Measurements from ENCODE around the gene FCHSD2. TPM values are rescaled to one million over a fixed set of nuclear protein-coding genes. Genes with fewer than 3 reads are reported as not detected.

The FCHSD2 gene
- total and polyA plus RNA-seq, 9 donors: 18.6 to 68.5 (median 53.8) TPM

- Histone ChIP-seq H3K4me3 (no peak overlapping the region), H3K27me3 (no peaks in the 10 kb centered on the region), H3K36me3 (no peaks in the 10 kb centered on the region), H3K9me3 (no peaks in the 10 kb centered on the region), H3K4me1 (ENCODE audit: insufficient read depth) (peaks cover 7% of the 10 kb centered on the region), H3K27ac (no peak overlapping the region)
- 77 to 83% (median 79%) methylated on average over 8 of the region's 8 CpGs for WGBS, 3 donors
- intact Hi-C loops (cut with DNase I): no loop called here
- DNase-seq: no peak
- TF ChIP-seq POLR2A (IDR thresholded peaks at IDR 0.05) (no peak), EP300 (IDR thresholded peaks at IDR 0.05) (no peak), CTCF (IDR thresholded peaks at IDR 0.05) (no peak)
These were observed 41.5 kb downstream of the FCHSD2 start for GRCh38 chr11:73100578-73100977.

- intact Hi-C loops (cut with DNase I): no loop called here
- WGBS, 3 donors: 95% methylated on average over 25 of the region's 25 CpGs
- peaks cover 7% of the 10 kb centered on the region for H3K4me1 ChIP-seq (ENCODE audit: insufficient read depth)
- no peaks in the 10 kb centered on the region for H3K9me3 ChIP-seq
- H3K27ac ChIP-seq: no peak overlapping the region
- DNase-seq: no peak
- no peak for TF ChIP-seq EP300 (IDR thresholded peaks at IDR 0.05)
- TF ChIP-seq POLR2A (IDR thresholded peaks at IDR 0.05): no peak
- TF ChIP-seq CTCF (IDR thresholded peaks at IDR 0.05): no peak
- H3K36me3 ChIP-seq: no peaks in the 10 kb centered on the region
- no peak overlapping the region for H3K4me3 ChIP-seq
- no peaks in the 10 kb centered on the region for H3K27me3 ChIP-seq
These were observed 42.4 kb downstream of the FCHSD2 start for GRCh38 chr11:73099512-73100266.

- H3K4me1 ChIP-seq (ENCODE audit: insufficient read depth): peaks cover 7% of the 10 kb centered on the region
- DNase-seq: no peak
- no peak overlapping the region for H3K27ac ChIP-seq
- no peaks in the 10 kb centered on the region for H3K36me3 ChIP-seq
- no peaks in the 10 kb centered on the region for H3K27me3 ChIP-seq
- no peaks in the 10 kb centered on the region for H3K9me3 ChIP-seq
- H3K4me3 ChIP-seq: no peak overlapping the region
- WGBS, 3 donors: 22 to 29% (median 28%) methylated on average over 2 of the region's 2 CpGs
- intact Hi-C loops (cut with DNase I): no loop called here
- no peak for TF ChIP-seq CTCF (IDR thresholded peaks at IDR 0.05)
- TF ChIP-seq POLR2A (IDR thresholded peaks at IDR 0.05): no peak
- TF ChIP-seq EP300 (IDR thresholded peaks at IDR 0.05): no peak
These were observed 46.5 kb downstream of the FCHSD2 start for GRCh38 chr11:73095613-73096012.

- Histone ChIP-seq H3K36me3 (no peaks in the 10 kb centered on the region), H3K27ac (no peak overlapping the region), H3K4me1 (ENCODE audit: insufficient read depth) (peaks cover 2% of the 10 kb centered on the region), H3K9me3 (no peaks in the 10 kb centered on the region), H3K27me3 (no peaks in the 10 kb centered on the region), H3K4me3 (no peak overlapping the region)
- no peak for DNase-seq
- TF ChIP-seq EP300 (IDR thresholded peaks at IDR 0.05) (no peak), CTCF (IDR thresholded peaks at IDR 0.05) (no peak)
- WGBS, 3 donors: 95 to 97% (median 96%) methylated on average over 9 of the region's 9 CpGs
- intact Hi-C loops (cut with DNase I): no loop called here
These were observed 50.4 kb downstream of the FCHSD2 start for GRCh38 chr11:73091521-73092305.
